ENCODE data around the gene HAP1.
"Not testable (repeated sequence)": the region's sequence is repeated elsewhere in the genome, so short reads cannot be mapped to it uniquely, and the experiment has no call there.

Gene HAP1

GRCh38 chr17:41688641-41689496 is 45.6 kb downstream of the HAP1 start, which contains the start of gene EIF1:
TSS of gene EIF1 (plus strand) at chr17:41688885. CDS start at chr17:41689039, 154 bp downstream.
- DNase-seq: peak; percentile 93

GRCh38 chr17:41687828-41688640 is 46.4 kb downstream of the HAP1 start:
- DNase-seq: peak; percentile 84

GRCh38 chr17:41686281-41686680 is 48.2 kb downstream of the HAP1 start:
- DNase-seq: no peak

GRCh38 chr17:41685753-41686152 is 48.7 kb downstream of the HAP1 start:
- DNase-seq: not testable (repeated sequence)

- no peak for DNase-seq
Measured at GRCh38 chr17:41684035-41684434, 50.4 kb downstream of the HAP1 start.

GRCh38 chr17:41683441-41684007 is 50.9 kb downstream of the HAP1 start:
- no peak for DNase-seq

GRCh38 chr17:41682631-41683030 is 51.8 kb downstream of the HAP1 start:
- no peak for DNase-seq

GRCh38 chr17:41681776-41682175 is 52.7 kb downstream of the HAP1 start:
- DNase-seq: no peak

GRCh38 chr17:41680426-41681040 is 53.9 kb downstream of the HAP1 start:
- no peak for DNase-seq

GRCh38 chr17:41679740-41680425 is 54.6 kb downstream of the HAP1 start:
- no peak for DNase-seq

- DNase-seq: no peak
Measured at GRCh38 chr17:41678907-41679739, 55.3 kb downstream of the HAP1 start.

- no peak for DNase-seq
Measured at GRCh38 chr17:41678411-41678906, 56.0 kb downstream of the HAP1 start.

GRCh38 chr17:41676058-41676419 is 58.4 kb downstream of the HAP1 start:
- DNase-seq: no peak

GRCh38 chr17:41675157-41676057 is 59.0 kb downstream of the HAP1 start:
- DNase-seq: not testable (repeated sequence)
